Neural cell (in vitro differentiated cells): Measurements from ENCODE around the gene SULT4A1.

Experiments
- EP300 ChIP-seq: fragments of 450-650 bp; conservative IDR thresholded peaks from 2 replicates; pipeline ENCODE4 v1.6.1; 2014; ENCODE audit warnings: antibody characterized with exemption, mild to moderate bottlenecking, moderate library complexity; ENCODE audit not compliant: poor library complexity, severe bottlenecking
- EZH2 ChIP-seq: fragments of 200-600, 300-800 bp; shearing (Covaris generic), sonication (generic); IDR thresholded peaks from 2 replicates; pipeline ENCODE4 v1.6.1; 2014; ENCODE audit warnings: antibody characterized with exemption, low read length, borderline replicate concordance, mild to moderate bottlenecking; ENCODE audit not compliant: insufficient read depth, poor library complexity, severe bottlenecking
- POLR2AphosphoS5 ChIP-seq: IDR thresholded peaks from 2 replicates; pipeline ENCODE4 v1.6.1; 2012
- TAF1 ChIP-seq: IDR thresholded peaks from 2 replicates; pipeline ENCODE4 v1.6.1; 2012; ENCODE audit warnings: low read depth
- TF ChIP-seq, protein P1 (sequence below): fragments of 450-650 bp; IDR thresholded peaks from 2 replicates; pipeline ENCODE4 v1.5.1; 2014; ENCODE audit warnings: antibody characterized with exemption, mild to moderate bottlenecking, moderate library complexity; ENCODE audit not compliant: poor library complexity, severe bottlenecking

DNA sequence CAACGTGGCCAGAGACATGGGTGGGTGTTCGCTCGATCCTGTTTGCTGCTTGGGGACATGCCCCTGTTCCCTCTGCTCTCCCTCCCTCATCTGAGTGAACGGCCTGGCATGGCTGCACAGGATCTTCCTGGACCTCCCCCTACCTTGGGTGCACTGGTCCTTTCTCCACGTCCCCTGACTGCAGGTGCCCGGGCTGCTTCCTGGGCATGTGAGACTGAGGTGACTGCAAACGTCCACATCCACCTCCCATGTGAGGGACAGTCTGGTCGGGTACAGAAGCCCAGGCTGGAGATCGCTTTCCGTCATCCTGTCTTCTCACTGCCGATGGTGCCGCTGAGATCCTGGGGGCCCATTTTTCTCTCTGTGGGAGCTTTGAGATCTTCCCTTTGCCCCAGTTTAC lies 11.8 kb downstream of the SULT4A1 start:
- no peak for TF ChIP-seq POLR2AphosphoS5
- TF ChIP-seq, protein P1, sequence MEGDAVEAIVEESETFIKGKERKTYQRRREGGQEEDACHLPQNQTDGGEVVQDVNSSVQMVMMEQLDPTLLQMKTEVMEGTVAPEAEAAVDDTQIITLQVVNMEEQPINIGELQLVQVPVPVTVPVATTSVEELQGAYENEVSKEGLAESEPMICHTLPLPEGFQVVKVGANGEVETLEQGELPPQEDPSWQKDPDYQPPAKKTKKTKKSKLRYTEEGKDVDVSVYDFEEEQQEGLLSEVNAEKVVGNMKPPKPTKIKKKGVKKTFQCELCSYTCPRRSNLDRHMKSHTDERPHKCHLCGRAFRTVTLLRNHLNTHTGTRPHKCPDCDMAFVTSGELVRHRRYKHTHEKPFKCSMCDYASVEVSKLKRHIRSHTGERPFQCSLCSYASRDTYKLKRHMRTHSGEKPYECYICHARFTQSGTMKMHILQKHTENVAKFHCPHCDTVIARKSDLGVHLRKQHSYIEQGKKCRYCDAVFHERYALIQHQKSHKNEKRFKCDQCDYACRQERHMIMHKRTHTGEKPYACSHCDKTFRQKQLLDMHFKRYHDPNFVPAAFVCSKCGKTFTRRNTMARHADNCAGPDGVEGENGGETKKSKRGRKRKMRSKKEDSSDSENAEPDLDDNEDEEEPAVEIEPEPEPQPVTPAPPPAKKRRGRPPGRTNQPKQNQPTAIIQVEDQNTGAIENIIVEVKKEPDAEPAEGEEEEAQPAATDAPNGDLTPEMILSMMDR = no peak
- no peak for TF ChIP-seq EZH2
- no peak for TF ChIP-seq EP300
- TF ChIP-seq TAF1 = no peak
